Measurements from ENCODE around the gene RPS6KC1.
"Not testable (repeated sequence)": the region's sequence is repeated elsewhere in the genome, so short reads cannot be mapped to it uniquely, and the experiment has no call there.

The RPS6KC1 gene

DNA sequence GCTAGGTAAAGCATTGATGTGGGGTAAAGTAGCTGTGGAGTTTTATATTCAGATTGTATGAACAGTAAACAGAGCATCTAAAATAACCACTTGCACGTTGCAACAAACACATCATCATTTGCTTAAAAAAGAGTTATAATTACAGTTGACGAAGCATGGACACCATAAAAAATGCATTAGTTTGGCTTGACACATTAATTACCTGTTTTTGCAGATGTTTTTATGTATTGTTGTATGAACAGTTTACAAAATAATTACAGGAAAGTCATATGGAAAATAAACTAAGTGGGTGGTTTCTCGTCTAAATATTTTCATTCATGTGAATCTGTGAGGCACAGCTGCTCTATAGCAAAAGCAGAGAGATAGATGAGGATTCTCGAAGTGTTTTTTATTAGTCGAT is 108.3 kb downstream of the RPS6KC1 start:
- no peak for DNase-seq

DNA sequence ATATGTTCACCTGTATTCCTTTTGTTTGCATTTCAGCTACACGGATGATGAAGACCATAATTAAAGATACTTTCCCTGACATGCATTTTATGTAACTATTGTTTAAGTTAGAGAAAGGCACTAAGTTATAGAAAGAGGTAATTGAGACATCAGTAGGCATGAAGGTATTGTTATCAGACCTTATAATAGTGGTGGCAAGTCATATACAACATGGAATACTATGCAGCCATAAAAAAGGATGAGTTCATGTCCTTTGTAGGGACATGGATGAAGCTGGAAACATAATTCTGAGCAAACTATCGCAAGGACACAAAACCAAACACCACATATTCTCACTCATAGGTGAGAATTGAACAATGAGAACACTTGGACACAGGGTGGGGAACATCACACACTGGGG is 109.4 kb downstream of the RPS6KC1 start:
- not testable (repeated sequence) for DNase-seq

DNA sequence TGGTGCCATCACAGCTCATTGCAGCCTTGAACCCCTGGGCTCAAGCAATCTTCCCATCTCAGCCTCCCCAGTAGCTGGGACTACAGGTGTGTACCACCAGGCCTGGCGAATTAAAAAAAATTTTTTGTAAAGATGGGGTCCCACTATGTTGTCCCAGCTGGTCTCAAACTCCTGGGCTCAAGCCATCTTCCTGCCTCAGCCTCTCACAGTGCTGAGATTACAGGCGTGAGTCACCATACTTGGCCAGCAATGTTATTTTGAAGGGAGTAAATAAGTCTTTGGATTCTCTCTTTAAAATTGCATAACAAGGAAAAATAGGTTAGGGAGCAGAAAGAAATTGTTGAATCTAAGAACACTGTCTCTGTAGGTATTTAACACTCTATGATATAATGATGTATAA is 111.3 kb downstream of the RPS6KC1 start:
- DNase-seq, result no peak

DNA sequence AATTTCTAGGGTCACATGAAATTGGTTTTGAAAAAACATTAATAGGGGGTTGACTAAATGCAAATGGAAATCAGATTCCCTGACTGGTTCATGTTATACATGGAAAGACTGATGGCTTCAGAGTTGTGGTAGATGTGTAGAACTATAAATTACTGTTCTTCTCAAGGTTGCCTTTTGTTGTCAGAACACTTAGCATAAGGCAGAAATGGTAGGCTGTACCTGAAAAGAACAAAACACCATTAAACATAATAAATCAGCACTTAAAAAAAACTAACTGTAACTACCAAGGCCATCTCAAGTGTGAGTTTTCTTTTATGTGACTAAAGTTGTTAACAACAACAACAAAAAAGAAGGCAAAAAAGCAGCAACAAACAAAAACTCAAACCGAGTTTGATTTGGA is 111.8 kb downstream of the RPS6KC1 start:
- no peak for DNase-seq

DNA sequence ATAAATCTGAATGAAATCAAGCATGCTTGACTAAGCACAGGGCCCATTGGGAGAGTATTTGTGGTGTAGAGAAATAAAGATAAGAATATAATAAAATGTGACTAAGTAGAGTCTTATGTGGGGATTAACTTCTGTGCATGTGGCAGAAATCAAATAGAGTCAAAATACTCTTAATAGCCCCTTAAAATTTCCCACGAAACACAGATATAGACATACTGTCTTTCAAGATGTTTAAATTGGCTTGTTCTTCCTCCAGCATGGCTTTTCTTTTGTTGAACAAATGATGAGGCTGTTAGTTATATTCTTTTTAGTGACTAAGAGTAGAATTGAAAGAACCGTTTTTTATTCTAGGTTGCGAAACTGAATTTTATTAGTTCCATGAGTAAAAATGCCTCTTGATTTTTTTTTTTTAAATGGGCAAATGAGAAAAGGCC is 112.3 kb downstream of the RPS6KC1 start:
- DNase-seq, result no peak

- no peak for DNase-seq
Measured at GRCh38 chr1:213164561-213164960, 113.5 kb downstream of the RPS6KC1 start.

DNA sequence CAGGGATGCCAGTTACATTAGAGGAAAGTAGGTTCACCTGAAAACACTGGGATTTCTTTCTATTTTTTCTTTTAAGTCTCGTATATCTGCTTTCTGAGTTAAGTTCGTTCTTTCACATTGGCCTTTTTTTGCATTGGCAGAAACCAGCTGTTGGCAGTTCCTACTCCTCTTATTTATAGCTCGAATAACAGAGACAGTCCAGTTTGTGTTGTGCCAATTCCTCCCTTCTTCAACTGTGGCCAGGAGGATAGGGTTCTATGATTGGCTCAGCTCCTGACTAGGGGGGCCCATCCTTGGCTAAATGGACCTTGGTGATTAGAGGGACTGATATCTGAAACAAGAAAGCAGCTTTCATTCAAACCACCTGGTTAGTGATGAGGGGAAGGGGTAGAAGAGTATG is 115.8 kb downstream of the RPS6KC1 start:
- no peak for DNase-seq

DNA sequence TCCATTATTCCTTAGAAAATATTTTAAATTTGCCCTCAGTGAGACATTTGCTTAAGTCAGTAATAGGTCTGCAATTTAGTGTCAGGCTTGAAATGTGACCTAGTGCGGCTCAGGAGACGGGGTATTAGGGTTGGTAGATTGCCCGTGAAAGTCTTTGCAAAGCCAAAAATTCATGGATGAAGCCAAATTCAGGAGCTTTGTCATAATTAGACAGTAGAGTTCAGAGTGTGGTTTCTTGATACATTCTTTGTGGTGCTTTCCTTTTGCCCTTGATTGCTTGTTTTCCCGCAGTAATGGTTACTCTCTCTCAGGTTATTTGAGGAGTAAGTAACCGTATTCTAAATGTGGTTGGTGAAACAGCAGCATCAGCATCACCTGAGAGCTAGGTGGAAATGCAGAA is 120.7 kb downstream of the RPS6KC1 start:
- DNase-seq, result no peak

DNA sequence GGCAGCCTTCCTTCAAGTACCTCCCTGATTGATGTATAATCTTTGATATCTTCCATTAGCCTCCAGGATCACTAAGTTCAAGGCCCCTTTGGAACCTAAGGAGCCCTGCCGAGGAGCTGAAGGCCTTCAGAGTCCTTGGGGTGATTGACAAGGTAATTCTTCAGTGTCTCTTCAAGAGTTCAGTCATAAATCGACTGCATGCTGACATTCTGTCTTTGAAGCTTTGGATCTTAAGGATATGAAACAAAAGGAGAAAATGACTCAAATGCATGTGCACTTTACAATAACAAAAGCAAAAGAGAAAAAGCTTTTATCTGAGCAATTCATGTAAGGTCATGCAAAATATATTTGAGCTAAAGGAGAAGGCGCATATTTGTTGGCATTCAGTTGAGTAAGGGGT is 125.3 kb downstream of the RPS6KC1 start:
- peak; percentile 5 for DNase-seq

- DNase-seq, result no peak
Measured at GRCh38 chr1:213179784-213180183, 128.7 kb downstream of the RPS6KC1 start.

- DNase-seq, result no peak
Measured at GRCh38 chr1:213180833-213181232, 129.8 kb downstream of the RPS6KC1 start.

DNA sequence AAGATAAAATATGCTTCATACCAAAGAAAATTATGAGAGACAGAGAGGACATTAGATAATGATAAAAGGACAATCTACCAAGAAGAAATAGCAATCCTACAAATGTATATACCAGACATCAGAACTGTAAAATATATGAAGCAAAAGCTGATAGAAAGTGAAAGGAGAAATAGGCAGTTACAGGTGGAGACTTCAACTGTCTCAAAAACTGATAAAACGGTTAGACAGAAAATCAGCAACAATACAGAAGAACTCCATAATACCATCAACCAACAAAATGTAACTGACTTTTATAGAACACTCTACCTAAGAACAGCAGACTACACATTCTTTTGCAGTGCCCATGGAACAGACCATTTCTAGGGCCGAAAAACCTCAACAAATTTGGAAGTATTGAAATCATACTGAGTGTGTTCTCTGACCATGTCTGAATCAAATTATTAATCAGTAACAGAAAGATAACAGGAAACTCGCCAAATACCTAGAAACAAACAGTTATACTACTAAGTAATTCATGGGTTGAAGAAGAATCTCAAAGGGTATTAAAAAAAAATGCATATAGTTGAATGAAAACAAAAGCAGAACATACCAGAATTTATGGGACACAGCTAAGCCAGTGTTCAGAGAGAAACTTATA is 132.1 kb downstream of the RPS6KC1 start:
- no peak for DNase-seq

- DNase-seq, result no peak
Measured at GRCh38 chr1:213186168-213186567, 135.1 kb downstream of the RPS6KC1 start.

GRCh38 chr1:213192026-213192425 is 141.0 kb downstream of the RPS6KC1 start:
- no peak for DNase-seq

DNA sequence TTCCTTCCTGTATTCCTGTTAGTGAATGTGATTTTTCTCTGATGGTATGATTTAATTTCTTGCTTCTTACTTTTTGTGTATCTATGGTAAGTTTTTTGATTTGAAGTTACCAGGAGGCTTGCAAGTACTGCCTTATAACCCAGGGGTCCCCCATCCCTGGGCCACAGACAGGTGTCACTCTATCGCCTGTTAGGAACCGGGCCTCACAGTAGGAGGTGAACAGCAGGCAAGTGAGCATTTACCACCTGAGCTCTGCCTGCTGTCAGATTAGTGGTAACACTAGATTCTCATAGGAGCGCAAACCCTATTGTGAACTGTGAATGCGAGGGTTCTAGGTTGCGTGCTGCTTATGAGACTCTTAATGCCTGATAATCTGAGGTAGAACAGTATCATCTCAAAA is 143.3 kb downstream of the RPS6KC1 start:
- no peak for DNase-seq

DNA sequence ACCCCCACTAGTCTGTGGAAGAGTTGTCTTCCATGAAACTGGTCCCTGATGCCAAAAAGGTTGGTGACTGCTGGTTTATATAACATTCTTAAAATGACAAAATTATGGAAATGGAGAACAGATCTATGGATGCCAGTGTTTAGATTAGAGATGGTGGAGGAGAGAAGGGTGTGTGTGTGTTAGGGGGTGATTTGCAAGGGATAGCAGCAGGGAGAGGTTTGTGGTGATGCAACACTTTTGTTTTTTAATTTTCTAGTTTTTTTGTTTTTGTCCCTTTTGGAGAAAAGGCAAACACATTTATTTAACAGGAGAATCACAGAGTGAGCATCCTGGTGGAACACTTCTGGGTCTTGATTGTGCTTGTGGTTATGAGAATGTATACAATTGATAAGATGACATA is 143.8 kb downstream of the RPS6KC1 start:
- DNase-seq, result no peak

- not testable (repeated sequence) for DNase-seq
Measured at GRCh38 chr1:213196328-213197054, 145.4 kb downstream of the RPS6KC1 start.

DNA sequence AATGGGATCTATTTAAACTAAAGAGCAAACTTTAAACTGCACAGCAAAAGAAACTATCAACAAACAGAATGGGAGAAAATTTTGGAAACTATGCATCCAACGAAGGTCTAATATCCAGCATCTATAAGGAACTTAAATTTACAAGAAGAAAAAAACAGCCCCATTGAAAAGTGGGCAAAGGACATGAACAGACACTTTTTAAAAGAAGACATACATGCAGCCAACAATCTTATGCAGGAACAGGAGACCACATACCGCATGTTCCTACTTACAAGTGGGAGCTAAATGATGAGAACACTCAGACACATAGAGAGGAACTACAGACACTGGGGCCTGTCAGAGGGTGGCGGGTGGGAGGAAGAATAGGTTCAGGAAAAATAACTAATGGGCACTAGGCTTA is 149.6 kb downstream of the RPS6KC1 start:
- no peak for DNase-seq

GRCh38 chr1:213201380-213202155 is 150.5 kb downstream of the RPS6KC1 start:
- DNase-seq, result no peak

- DNase-seq, result no peak
Measured at GRCh38 chr1:213211201-213211600, 160.2 kb downstream of the RPS6KC1 start.

DNA sequence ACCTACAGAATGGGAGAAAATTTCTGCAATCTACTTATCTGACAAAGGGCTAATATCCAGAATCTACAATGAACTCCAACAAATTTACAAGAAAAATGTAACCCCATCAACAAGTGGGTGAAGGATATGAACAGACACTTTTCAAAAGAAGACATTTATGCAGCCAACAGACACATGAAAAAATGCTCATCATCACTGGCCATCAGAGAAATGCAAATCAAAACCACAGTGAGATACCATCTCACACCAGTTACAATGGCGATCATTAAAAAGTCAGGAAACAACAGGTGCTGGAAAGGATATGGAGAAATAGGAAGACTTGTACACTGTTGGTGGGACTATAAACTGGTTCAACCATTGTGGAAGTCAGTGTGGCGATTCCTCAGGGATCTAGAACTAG is 168.0 kb downstream of the RPS6KC1 start:
- DNase-seq, result not testable (repeated sequence)

- DNase-seq, result no peak
Measured at GRCh38 chr1:213221209-213221608, 170.2 kb downstream of the RPS6KC1 start.

GRCh38 chr1:213227458-213227857 is 176.4 kb downstream of the RPS6KC1 start:
- no peak for DNase-seq

DNA sequence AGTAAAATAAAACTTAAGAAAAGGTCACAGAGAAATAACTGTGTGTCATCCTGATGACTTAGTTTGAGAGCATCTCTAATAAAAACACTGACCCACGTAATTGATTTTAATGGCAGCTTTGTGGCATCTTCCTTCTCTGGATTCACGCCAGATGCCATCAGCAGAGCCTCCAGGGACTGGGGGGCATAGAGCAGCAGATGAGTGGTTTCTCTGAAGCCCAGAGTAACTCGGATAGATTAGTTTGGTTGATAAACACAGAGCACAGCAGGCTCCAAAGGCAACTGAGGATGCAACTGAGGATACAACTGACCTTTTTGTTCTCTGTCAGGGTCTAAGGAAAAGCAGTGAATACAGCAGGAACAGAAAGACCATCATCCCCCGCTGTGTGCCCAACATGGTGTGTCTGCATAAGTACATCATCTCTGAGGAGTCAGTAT is 180.8 kb downstream of the RPS6KC1 start:
- DNase-seq, result no peak
